ENCODE data around the gene SH3PXD2A. TPM values are rescaled to one million over a fixed set of nuclear protein-coding genes. Genes with fewer than 3 reads are reported as not detected.

SH3PXD2A gene
- total and polyA plus RNA-seq, 9 of the 15 experiments (the other 6 are each of a cell fraction or from before 2014, with no cell fraction given), result 0.41 to 9.3 (median 2.5) TPM

DNA sequence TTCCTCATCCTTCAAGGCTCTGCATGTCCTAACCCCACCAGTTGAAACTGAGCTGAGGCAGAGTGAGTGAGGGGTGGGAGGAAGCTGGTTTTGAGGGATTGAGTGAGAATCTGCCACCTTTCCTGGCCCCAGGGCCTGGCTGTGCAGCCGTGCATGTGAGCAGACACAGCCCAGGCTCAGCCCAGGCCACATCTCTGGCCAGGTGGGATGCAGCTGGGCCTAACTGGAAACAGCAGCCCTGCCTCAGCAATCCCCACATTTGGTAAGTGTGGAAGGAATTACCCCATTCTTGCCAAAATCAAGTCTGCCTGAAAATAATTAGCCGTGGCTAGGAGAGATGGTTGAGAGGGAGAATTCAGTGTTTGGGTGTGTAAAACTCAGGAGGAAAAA, 245.3 kb downstream of the SH3PXD2A start:
- DNase-seq (ENCODE audit: extremely low read depth in 1 of 4, low spot score in 3 of 4) (no peak), FAIRE-seq (no peak), ATAC-seq (no peak)
- Histone ChIP-seq H3K9ac (ENCODE audit: insufficient read depth in 1 of 2, low read depth in 2 of 2, low read length in 2 of 2) (no peak overlapping the region), H3K36me3 (ENCODE audit: control insufficient read depth, insufficient read depth, low read length) (peaks cover 39% of the 10 kb centered on the region; the same call in 2 of the 3 replicates), H3K4me2 (ENCODE audit: insufficient read depth, low read length) (no peak overlapping the region), H3K27ac (ENCODE audit: extremely low read depth, low read depth, low read length) (no peak overlapping the region), H3K27me3 (ENCODE audit: control insufficient read depth in 2 of 2, insufficient read depth in 2 of 2, low read length in 2 of 2) (no peaks in the 10 kb centered on the region), H3K9me1 (ENCODE audit: control insufficient read depth, insufficient read depth, low read length) (no peaks in the 10 kb centered on the region), H3K4me3 (no peak overlapping the region), H3K4me1 (replicated peaks in 1 of 2; ENCODE audit: control insufficient read depth in 2 of 2, insufficient read depth in 2 of 2, low read length in 2 of 2) (peaks cover 23 to 31% of the 10 kb centered on the region in 2 experiments), H3K9me3 (replicated peaks; ENCODE audit: control insufficient read depth, insufficient read depth, low read depth, low read length) (no peaks in the 10 kb centered on the region), H2AFZ (ENCODE audit: low read depth, low read length) (no peak overlapping the region), H3K79me2 (ENCODE audit: control insufficient read depth, insufficient read depth, low read length) (no peaks in the 10 kb centered on the region), H4K20me1 (replicated peaks; ENCODE audit: control insufficient read depth, insufficient read depth, low read length) (no peaks in the 10 kb centered on the region)
- BruUV-seq (replicated peaks), result no TSS peak
- WGBS (ENCODE audit: insufficient coverage, low coverage, missing lambda C conversion rate), result 19% methylated on average over 2 of the region's 2 CpGs
- TF ChIP-seq ZKSCAN1 (IDR thresholded peaks at IDR 0.05; ENCODE audit: low read depth, low read length) (no peak), SMAD2 (IDR thresholded peaks at IDR 0.05; ENCODE audit: low read depth, low read length) (no peak), HDGF (IDR thresholded peaks at IDR 0.05) (no peak), ZNF124 (CRISPR knock-in tag; IDR thresholded peaks at IDR 0.05) (no peak), KDM2B (CRISPR knock-in tag; IDR thresholded peaks at IDR 0.05) (no peak), KHSRP (IDR thresholded peaks at IDR 0.05) (no peak), ZNF778 (CRISPR knock-in tag; IDR thresholded peaks at IDR 0.05) (no peak), NCOA6 (IDR thresholded peaks at IDR 0.05) (no peak)
- TF ChIP-seq, protein P1, sequence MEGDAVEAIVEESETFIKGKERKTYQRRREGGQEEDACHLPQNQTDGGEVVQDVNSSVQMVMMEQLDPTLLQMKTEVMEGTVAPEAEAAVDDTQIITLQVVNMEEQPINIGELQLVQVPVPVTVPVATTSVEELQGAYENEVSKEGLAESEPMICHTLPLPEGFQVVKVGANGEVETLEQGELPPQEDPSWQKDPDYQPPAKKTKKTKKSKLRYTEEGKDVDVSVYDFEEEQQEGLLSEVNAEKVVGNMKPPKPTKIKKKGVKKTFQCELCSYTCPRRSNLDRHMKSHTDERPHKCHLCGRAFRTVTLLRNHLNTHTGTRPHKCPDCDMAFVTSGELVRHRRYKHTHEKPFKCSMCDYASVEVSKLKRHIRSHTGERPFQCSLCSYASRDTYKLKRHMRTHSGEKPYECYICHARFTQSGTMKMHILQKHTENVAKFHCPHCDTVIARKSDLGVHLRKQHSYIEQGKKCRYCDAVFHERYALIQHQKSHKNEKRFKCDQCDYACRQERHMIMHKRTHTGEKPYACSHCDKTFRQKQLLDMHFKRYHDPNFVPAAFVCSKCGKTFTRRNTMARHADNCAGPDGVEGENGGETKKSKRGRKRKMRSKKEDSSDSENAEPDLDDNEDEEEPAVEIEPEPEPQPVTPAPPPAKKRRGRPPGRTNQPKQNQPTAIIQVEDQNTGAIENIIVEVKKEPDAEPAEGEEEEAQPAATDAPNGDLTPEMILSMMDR (IDR thresholded peaks at IDR 0.05 in 2 of 3, conservative IDR thresholded peaks at IDR 0.05 in 1 of 3; ENCODE audit: insufficient read depth in 2 of 3, low read depth in 1 of 3, low read length in 3 of 3), result no peak
- ChIA-PET POLR2A (interaction anchor here (1.2 to 2.6 kb wide), 2 partner anchors 14 to 46 kb away, joined by 3 to 7 read pairs; no protein-coding TSS in a partner anchor), CTCF (ENCODE audit: low intra/inter-chr PET ratio) (no interaction called here)
- in situ Hi-C loops (cut with MboI) (no loop called here), intact Hi-C loops (cut with micrococcal nuclease) (no loop called here)

Data from K562 (cell line).